GM12892 (cell line): ENCODE data around the gene INF2.

Experiments
- DNase-seq: peaks from one replicate; pipeline ENCODE4 v3.0.0; 2011; ENCODE audit not compliant: insufficient read length
- FAIRE-seq: peaks from 2 replicates; lab custom pipeline; 2011; peaks lifted over from hg19 to GRCh38; lab: Jason Lieb, UNC
- POLR2A ChIP-seq: IDR thresholded peaks from 2 replicates; pipeline ENCODE4 v1.6.1; 2011; ENCODE audit warnings: low read depth, low read length, control low read depth
- POLR2AphosphoS5 ChIP-seq: IDR thresholded peaks from 2 replicates; pipeline ENCODE4 v1.6.1; 2011; ENCODE audit warnings: low read depth, low read length, control low read depth
- TAF1 ChIP-seq: IDR thresholded peaks from 2 replicates; pipeline ENCODE4 v1.6.1; 2011; ENCODE audit warnings: low read depth, mild to moderate bottlenecking, control low read depth, low read length, borderline replicate concordance

INF2 gene

GRCh38 chr14:104732931-104733681, 43.7 kb downstream of the INF2 start:
- FAIRE-seq (no peak), DNase-seq (no peak)
- TF ChIP-seq POLR2A (no peak), POLR2AphosphoS5 (no peak), TAF1 (no peak)

DNA sequence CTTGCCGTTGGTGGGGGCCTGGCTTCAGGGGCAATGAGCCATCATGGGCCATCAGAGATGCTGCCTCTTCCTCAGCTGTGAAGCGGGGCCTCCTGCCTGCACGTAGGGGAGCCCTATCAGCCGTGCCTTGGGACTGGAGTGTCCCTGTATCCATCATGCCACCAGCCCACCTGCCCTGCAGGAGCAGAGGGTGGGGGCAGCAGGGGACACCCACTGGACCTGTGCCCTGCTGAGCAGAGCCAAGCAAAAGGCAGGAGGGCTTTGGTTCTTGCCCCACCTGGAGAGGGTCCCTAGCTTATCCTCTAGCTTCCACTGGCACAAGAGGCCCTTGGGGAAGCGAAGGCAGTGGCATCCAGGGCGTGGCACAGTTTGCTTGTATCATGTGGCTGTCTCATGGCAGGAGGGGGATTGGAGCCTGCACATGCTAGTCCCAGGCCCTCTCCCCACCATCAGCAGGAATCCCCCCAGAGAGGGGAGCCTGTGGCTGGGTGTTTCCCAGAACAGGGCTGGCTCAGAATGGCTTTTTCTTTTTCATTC, 44.7 kb downstream of the INF2 start:
- FAIRE-seq (no peak), DNase-seq (no peak)
- no peak for TF ChIP-seq POLR2AphosphoS5
- no peak for TF ChIP-seq POLR2A
- TF ChIP-seq TAF1: no peak

DNA sequence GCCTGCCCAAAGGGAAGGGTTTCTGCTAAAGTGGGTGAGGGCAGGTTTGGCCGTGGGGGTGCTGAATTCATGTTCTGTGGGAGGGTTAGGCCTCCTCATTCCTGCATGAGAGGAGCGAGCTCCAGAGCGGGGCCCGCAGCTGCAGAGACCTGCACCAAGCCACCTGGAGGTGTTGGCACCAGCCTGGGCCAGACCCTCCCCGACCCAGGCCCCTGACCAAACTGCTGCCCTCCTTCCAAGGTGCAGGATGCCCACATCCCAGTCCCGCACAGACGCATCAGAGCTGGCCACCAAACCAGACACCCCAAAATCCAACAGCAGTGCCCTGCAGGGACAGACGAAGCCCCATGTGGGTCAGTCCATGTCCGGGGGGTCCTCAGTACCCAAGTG, 45.2 kb downstream of the INF2 start:
- DNase-seq: no peak
- no peak for FAIRE-seq
- TF ChIP-seq TAF1 (no peak), POLR2AphosphoS5 (no peak), POLR2A (no peak)

- TF ChIP-seq POLR2A (no peak), POLR2AphosphoS5 (no peak), TAF1 (no peak)
- FAIRE-seq: no peak
- no peak for DNase-seq
These were observed 45.8 kb downstream of the INF2 start for GRCh38 chr14:104734991-104735779.

DNA sequence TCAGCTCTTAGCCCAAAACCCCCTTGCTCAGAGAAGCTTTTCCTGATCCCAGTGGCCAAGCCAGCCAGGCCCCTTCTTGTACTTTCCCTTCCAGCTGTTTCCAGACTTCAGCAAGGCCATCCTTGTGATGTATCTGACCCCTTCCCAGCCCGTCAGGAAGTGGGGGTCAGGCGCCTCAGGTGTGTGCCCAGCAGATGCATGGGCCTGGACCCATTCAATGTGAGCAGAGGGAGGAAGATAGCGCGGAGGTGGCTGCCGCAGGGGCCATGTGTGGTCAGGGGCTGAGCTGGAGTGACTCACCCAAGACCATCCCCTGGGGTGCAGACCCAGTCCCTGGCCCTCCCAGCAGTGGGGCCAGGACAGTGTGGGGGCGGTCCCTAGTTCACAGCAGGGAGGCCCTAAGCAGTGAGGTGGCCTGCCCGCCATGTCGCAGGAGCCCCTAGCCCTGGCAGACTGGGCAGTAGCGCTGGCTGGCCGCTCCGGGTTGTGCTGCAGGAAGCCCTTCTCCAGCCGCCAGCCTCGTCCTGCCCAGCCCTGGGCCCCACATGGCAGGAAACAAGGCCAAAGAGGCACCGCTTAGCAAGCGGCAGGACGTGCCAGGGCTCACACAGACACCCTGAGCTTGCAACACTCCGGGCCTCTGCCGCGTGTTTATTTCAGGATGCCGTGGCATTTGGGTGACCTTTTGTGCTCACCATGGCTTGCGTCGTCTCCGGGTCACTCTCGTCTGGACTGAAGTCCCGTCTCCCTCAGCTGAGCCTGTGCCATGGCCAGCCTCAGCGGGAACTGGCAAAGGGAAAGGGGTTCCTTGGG, 46.6 kb downstream of the INF2 start:
- FAIRE-seq: no peak
- no peak for DNase-seq
- no peak for TF ChIP-seq POLR2AphosphoS5
- TF ChIP-seq POLR2A: no peak
- TF ChIP-seq TAF1: no peak

DNA sequence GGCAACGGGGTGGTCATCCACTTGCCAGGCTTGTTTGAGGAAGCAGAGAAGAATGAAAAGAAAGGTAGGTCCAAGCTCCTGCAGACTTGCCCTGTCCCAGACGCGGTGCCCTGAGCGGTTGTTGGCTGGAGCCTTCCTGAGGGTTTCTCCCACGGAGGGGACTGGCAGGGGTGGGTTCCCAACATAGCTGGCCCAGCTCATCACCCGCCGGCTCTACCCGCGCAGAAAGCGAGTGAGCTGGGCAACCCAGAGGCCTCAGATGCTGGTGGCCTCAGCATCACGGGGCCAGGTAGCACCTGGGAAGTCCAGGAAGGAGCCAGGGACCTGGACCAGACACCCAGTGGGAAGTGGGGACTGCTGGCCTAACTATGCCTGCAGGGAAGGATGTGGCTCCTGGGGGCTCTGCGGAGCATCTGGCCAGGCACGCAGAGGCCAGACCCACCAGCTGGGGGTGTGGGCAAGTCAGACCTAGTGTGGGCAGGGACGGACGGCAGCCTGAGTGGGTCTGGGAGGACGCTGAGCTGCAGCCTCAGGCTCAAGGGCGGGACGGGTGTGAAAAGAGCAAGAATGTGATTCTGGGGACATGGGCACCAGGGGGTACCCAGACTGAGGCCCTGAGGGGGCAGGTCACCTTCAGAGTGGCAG, 49.1 kb downstream of the INF2 start:
- TF ChIP-seq POLR2A (no peak), TAF1 (no peak), POLR2AphosphoS5 (no peak)
- FAIRE-seq (no peak), DNase-seq (no peak)

DNA sequence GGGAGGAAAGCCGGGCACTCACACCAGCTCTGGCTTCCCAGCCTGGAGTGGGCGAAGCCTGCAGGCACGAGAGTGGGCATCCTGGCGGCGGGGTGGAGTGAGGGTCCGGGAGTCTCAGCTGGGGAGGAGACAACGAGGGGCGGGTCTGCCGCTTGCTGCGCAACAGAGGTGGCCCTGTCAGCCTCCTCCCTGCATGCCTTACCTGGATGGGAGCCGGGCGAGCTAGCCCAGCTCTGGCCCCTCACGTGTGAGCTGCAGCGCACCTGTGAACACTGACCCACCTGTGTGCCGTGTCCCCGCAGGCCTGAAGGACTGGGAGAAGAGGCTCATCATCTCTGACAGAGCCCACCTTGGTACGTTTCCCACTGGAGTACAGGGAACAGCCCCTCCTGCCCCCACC, 49.6 kb downstream of the INF2 start:
- DNase-seq (no peak), FAIRE-seq (no peak)
- no peak for TF ChIP-seq TAF1
- no peak for TF ChIP-seq POLR2AphosphoS5
- no peak for TF ChIP-seq POLR2A

DNA sequence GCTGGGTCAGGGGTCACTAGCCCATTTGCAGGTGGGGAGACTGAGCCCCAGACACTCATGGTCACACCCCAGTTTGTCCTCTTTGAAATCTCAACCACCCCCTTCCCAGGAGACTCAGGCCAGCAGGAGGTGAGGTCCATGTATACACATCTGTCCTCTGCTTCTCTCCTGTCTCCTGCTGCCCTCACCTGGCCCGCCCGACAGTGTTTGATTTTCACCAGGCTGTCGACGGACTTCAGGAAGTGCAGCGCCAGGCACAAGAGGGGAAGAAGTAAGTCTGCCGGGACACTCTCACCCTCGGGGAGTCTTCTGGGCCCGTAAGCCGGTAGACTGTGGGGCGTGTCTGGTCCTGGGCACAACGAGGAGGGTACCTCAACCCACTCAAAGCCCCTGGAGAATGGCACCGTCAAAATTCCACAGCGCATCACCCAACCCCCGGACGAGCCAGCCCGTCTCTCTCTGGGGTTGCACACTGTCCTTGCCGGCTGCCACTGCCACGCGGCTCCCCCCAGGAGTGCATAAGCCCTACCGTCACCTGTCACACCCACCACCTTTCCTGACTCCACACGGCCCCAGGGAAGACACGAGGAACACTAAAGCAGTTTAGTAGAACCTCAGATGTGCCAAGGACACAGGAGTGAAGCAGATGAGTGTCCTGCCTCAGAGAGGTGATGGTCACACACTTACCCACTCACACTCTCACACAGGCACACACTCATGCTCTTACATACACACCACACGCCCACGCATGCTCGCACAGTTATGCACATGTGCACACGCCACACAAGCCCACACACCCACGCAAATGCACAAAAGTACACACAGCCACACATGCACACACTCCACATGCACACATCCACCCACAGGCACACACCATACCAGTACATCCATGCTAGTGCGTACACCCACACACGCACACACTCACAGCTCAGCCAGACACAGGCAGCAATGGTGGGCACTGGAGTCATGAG, 50.4 kb downstream of the INF2 start:
- DNase-seq: no peak
- TF ChIP-seq POLR2AphosphoS5: no peak; the same call in 1 of the 2 replicates
- TF ChIP-seq POLR2A: no peak
- no peak for TF ChIP-seq TAF1
- no peak for FAIRE-seq

DNA sequence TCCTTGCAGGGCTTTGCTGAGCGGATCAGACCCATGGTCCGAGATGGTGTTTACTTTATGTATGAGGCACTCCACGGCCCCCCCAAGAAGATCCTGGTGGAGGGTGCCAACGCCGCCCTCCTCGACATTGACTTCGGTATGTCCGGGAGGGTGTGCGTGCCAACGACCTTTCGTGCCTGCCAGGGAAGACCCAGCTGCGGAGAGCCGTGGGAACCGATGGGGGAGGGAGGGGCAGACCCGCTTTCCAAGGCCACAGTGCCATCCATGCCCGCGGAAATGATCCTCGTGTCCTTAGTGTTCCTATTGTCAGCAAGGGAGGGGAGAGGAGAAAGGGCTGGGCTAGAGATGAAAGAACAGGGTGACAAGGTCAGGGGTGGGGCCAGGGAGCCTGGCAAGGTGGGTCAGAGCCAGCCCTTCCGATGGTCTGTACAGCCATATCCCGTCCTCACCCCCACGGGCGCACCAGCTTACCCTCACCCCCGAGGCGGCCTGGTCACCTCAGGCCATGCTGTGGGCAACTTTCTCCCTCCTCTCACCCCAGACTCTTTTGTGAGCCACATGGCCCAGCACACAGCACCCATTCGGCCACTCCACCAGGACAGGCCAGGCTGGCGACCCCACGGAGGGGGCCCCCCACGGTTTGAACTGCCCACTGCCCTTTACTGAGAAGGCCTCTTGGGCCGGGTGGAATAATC, 51.8 kb downstream of the INF2 start:
- FAIRE-seq (no peak), DNase-seq (no peak)
- TF ChIP-seq POLR2AphosphoS5 (no peak), TAF1 (no peak), POLR2A (no peak)

- DNase-seq (no peak), FAIRE-seq (no peak)
- TF ChIP-seq POLR2A (no peak), POLR2AphosphoS5 (no peak), TAF1 (no peak)
These were observed 52.4 kb downstream of the INF2 start for GRCh38 chr14:104741803-104742251.
